Measurements from ENCODE around the gene MCF2L.
"Not testable (repeated sequence)": the region's sequence is repeated elsewhere in the genome, so short reads cannot be mapped to it uniquely, and the experiment has no call there.

MCF2L gene

GRCh38 chr13:113098162-113098732, 129.2 kb downstream of the MCF2L start:
- Histone ChIP-seq H3K79me2 (no peaks in the 10 kb centered on the region), H3K9ac (no peak overlapping the region), H3K36me3 (ENCODE audit: control insufficient read depth, insufficient read depth, low read length) (no peaks in the 10 kb centered on the region), H3K4me3 (ENCODE audit: low read depth, low read length) (no peak overlapping the region), H2AFZ (no peak overlapping the region), H3K9me3 (ENCODE audit: control insufficient read depth, low read length) (no peaks in the 10 kb centered on the region), H3K4me1 (no peaks in the 10 kb centered on the region), H3K27me3 (ENCODE audit: control insufficient read depth, insufficient read depth, low read length) (no peaks in the 10 kb centered on the region), H3K4me2 (ENCODE audit: low read length) (no peak overlapping the region), H3K27ac (no peak overlapping the region)
- TF ChIP-seq CTCF (IDR thresholded peaks at IDR 0.05): no peak

- Histone ChIP-seq H3K27ac (no peak overlapping the region), H3K27me3 (ENCODE audit: control insufficient read depth, insufficient read depth, low read length) (no peaks in the 10 kb centered on the region), H3K4me3 (ENCODE audit: low read depth, low read length) (no peak overlapping the region), H3K4me2 (ENCODE audit: low read length) (no peak overlapping the region), H3K4me1 (no peaks in the 10 kb centered on the region), H3K36me3 (ENCODE audit: control insufficient read depth, insufficient read depth, low read length) (no peaks in the 10 kb centered on the region), H3K9ac (no peak overlapping the region), H3K9me3 (ENCODE audit: control insufficient read depth, low read length) (no peaks in the 10 kb centered on the region), H3K79me2 (no peaks in the 10 kb centered on the region), H2AFZ (no peak overlapping the region)
- no peak for TF ChIP-seq CTCF (IDR thresholded peaks at IDR 0.05)
Observed at GRCh38 chr13:113099142-113099541, 130.1 kb downstream of the MCF2L start.

- H3K27me3 ChIP-seq (ENCODE audit: control insufficient read depth, insufficient read depth, low read length); H3K36me3 ChIP-seq (ENCODE audit: control insufficient read depth, insufficient read depth, low read length); H3K27ac ChIP-seq; H3K4me1 ChIP-seq; H2AFZ ChIP-seq; H3K9ac ChIP-seq; H3K4me2 ChIP-seq (ENCODE audit: low read length); H3K9me3 ChIP-seq (ENCODE audit: control insufficient read depth, low read length); H3K79me2 ChIP-seq; H3K4me3 ChIP-seq (ENCODE audit: low read depth, low read length): not testable (repeated sequence)
Observed at GRCh38 chr13:113102302-113102701, 133.3 kb downstream of the MCF2L start.

- Histone ChIP-seq H2AFZ (no peak overlapping the region), H3K27ac (no peak overlapping the region), H3K27me3 (ENCODE audit: control insufficient read depth, insufficient read depth, low read length) (no peaks in the 10 kb centered on the region), H3K9me3 (ENCODE audit: control insufficient read depth, low read length) (no peaks in the 10 kb centered on the region), H3K4me1 (no peaks in the 10 kb centered on the region), H3K9ac (no peak overlapping the region), H3K36me3 (ENCODE audit: control insufficient read depth, insufficient read depth, low read length) (no peaks in the 10 kb centered on the region), H3K4me3 (ENCODE audit: low read depth, low read length) (no peak overlapping the region), H3K79me2 (no peaks in the 10 kb centered on the region), H3K4me2 (ENCODE audit: low read length) (no peak overlapping the region)
- no peak for TF ChIP-seq CTCF (IDR thresholded peaks at IDR 0.05)
Observed at GRCh38 chr13:113102727-113103126, 133.7 kb downstream of the MCF2L start.

GRCh38 chr13:113103646-113104045, 134.6 kb downstream of the MCF2L start:
- H3K79me2 ChIP-seq: no peaks in the 10 kb centered on the region
- no peak overlapping the region for H3K4me3 ChIP-seq (ENCODE audit: low read depth, low read length)
- H3K27ac ChIP-seq: no peak overlapping the region
- TF ChIP-seq CTCF (IDR thresholded peaks at IDR 0.05): no peak
- H3K9ac ChIP-seq: no peak overlapping the region
- H3K9me3 ChIP-seq (ENCODE audit: control insufficient read depth, low read length): no peaks in the 10 kb centered on the region
- no peaks in the 10 kb centered on the region for H3K27me3 ChIP-seq (ENCODE audit: control insufficient read depth, insufficient read depth, low read length)
- no peak overlapping the region for H3K4me2 ChIP-seq (ENCODE audit: low read length)
- no peaks in the 10 kb centered on the region for H3K4me1 ChIP-seq
- H3K36me3 ChIP-seq (ENCODE audit: control insufficient read depth, insufficient read depth, low read length): no peaks in the 10 kb centered on the region
- H2AFZ ChIP-seq: no peak overlapping the region

Measured in parathyroid adenoma (tissue), 2 donors.